ENCODE results near the gene ZNF345.

The ZNF345 gene

GRCh38 chr19:36898422-36898821 lies 47.7 kb downstream of the ZNF345 start:
- Histone ChIP-seq H3K36me3 (replicated peaks) (peaks cover 2% of the 10 kb centered on the region), H3K4me3 (ENCODE audit: low read depth, low read length) (no peak overlapping the region), H3K27me3 (replicated peaks) (no peaks in the 10 kb centered on the region), H3K27ac (no peak overlapping the region)
- TF ChIP-seq CTCF (IDR thresholded peaks at IDR 0.05; ENCODE audit: low read depth, low read length, missing control alignments) = no peak
- in situ Hi-C loops (cut with HindIII; ENCODE audit: low pct_ligation_motif_present, low sequenced_read_pairs) = no loop called here
- no peak for DNase-seq

GRCh38 chr19:36915992-36916830 lies 65.5 kb downstream of the ZNF345 start, which contains the start of the genes ZNF568 and ZNF829:
TSS of gene ZNF568 (plus strand) at chr19:36916332. CDS start at chr19:36922771, 6,439 bp downstream.
TSS of gene ZNF829 (minus strand) at chr19:36916291. CDS start at chr19:36915167, 1,124 bp downstream.
- peak; percentile 90 for DNase-seq
- peak within 1 kb of the TSS; percentile 86 for H3K4me3 ChIP-seq (ENCODE audit: low read depth, low read length)
- no peaks in the 10 kb centered on the region for H3K27me3 ChIP-seq (replicated peaks)
- TF ChIP-seq CTCF (IDR thresholded peaks at IDR 0.05; ENCODE audit: low read depth, low read length, missing control alignments) = peak; percentile 85
- in situ Hi-C loops (cut with HindIII; ENCODE audit: low pct_ligation_motif_present, low sequenced_read_pairs) = no loop called here
- peaks cover 10% of the 10 kb centered on the region for H3K36me3 ChIP-seq (replicated peaks)
- H3K27ac ChIP-seq = peak within 1 kb of the TSS; percentile 82

GRCh38 chr19:36916991-36917390 lies 66.3 kb downstream of the ZNF345 start:
- H3K36me3 ChIP-seq (replicated peaks) = peaks cover 13% of the 10 kb centered on the region
- in situ Hi-C loops (cut with HindIII; ENCODE audit: low pct_ligation_motif_present, low sequenced_read_pairs) = no loop called here
- TF ChIP-seq CTCF (IDR thresholded peaks at IDR 0.05; ENCODE audit: low read depth, low read length, missing control alignments) = no peak
- DNase-seq = peak; percentile 25
- H3K27ac ChIP-seq = peak overlapping the region; percentile 82
- H3K4me3 ChIP-seq (ENCODE audit: low read depth, low read length) = peak overlapping the region; percentile 86
- no peaks in the 10 kb centered on the region for H3K27me3 ChIP-seq (replicated peaks)

GRCh38 chr19:36918090-36918489 lies 67.4 kb downstream of the ZNF345 start:
- no peak for DNase-seq
- peaks cover 20% of the 10 kb centered on the region for H3K36me3 ChIP-seq (replicated peaks)
- no peak overlapping the region for H3K4me3 ChIP-seq (ENCODE audit: low read depth, low read length)
- H3K27me3 ChIP-seq (replicated peaks) = no peaks in the 10 kb centered on the region
- in situ Hi-C loops (cut with HindIII; ENCODE audit: low pct_ligation_motif_present, low sequenced_read_pairs) = no loop called here
- H3K27ac ChIP-seq = no peak overlapping the region
- no peak for TF ChIP-seq CTCF (IDR thresholded peaks at IDR 0.05; ENCODE audit: low read depth, low read length, missing control alignments)

Data from brain microvascular endothelial cell (primary cell).